GM21390 (cell line): ENCODE data around the gene GAS6.

ENCODE experiments used
- ATAC-seq: cut with Tn5 transposase; IDR thresholded peaks from one replicate; pipeline ENCODE4 v1.9.1; 2021; ENCODE audit not compliant: unreplicated experiment

The GAS6 gene

DNA sequence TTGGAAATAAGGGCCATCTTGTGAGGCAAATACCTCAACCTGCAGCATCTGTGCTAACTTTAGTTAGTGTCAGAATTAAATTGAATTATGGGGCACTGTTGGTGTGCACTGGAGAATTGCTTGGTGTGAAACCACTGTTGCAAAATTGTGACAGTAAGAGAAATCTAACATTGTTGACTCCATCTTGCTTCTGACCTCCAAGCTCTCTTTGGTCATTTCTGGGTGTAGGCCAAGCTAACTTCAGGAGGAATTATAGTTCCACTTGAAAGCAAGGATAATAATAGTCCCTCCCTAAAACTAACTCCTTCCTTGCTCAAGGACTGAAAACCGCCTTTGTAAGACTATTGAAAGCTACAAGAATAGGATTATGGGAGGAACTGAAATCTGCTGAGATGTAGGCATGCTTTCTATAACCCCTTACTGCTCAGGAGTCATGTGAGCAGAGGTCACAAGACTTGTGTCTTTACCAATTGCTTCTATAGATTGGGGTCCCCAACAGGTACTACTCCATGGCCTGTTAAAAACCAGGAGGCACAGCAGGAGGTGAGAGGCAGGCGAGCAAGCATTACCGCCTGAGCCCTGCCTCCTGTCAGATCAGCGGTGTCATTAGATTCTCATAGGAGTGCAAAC, 24.9 kb upstream of the GAS6 start:
- no peak for ATAC-seq

DNA sequence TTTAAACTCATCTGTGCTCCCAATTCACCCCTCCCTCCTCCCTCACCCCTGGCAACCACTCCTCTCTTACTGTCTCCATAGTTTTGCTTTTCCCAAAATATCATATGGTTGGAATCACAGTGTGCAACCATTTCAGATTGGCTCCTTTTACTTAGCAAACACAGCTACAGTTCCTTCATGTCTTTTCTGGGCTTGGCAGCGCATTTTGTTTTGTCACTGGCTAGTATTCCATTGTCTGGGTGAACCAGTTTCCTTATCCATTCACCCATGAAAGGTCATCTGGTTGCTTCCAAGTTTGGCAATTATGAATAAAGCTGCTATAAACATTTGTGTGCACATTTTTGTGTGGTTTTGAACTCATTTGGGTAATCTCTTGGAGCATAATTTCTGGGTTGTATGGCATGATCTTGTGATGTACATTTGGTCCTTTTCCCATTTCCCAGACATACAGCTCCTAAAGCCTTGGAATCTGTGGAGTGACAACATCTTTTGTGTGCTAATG, 23.9 kb upstream of the GAS6 start:
- no peak for ATAC-seq

DNA sequence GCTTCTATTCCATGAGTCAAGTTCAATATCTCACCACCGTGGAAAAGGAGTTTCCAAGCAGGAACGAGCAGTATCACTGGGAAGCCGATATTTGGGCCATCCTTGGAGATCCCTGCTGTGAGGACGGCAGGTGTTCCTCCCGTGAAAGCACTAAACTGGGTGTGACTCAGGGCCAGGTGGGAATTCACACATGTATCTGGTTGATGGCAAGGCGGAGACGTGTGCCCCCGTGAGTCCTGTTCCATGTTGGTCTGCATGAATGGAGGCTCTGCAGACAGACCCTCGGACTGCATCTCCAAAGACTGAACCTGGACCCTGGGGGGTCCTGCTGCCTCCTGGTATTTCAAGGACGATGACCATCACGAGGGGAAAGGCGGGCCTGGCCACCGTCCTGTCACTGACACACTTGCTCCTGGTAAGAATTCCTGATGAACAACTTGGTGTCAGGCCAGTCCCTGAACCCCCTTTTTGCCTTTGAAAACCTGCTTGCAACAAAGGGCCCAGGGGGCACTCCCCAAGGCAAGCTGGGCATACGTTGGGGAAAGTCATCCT, 22.8 kb upstream of the GAS6 start:
- no peak for ATAC-seq

DNA sequence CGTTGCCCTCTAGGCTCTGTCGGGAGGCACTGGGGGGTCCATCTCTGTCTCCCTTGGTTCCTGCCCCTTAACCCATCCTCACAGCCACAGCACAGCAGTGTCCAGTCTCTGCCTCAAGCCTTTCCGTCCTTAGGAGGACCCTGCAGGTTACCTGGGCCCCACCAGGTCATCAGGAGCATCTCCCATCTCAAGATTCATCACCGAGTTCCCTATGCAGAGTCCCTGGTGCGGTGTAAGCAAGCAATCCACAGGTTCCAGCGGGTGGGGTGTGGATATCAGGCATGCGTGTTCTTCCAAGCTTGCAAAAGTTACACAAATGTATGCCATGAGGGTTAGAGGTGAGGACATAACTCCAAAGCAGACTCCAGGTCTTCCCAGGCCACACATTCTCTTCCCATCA, 20.9 kb upstream of the GAS6 start:
- no peak for ATAC-seq

DNA sequence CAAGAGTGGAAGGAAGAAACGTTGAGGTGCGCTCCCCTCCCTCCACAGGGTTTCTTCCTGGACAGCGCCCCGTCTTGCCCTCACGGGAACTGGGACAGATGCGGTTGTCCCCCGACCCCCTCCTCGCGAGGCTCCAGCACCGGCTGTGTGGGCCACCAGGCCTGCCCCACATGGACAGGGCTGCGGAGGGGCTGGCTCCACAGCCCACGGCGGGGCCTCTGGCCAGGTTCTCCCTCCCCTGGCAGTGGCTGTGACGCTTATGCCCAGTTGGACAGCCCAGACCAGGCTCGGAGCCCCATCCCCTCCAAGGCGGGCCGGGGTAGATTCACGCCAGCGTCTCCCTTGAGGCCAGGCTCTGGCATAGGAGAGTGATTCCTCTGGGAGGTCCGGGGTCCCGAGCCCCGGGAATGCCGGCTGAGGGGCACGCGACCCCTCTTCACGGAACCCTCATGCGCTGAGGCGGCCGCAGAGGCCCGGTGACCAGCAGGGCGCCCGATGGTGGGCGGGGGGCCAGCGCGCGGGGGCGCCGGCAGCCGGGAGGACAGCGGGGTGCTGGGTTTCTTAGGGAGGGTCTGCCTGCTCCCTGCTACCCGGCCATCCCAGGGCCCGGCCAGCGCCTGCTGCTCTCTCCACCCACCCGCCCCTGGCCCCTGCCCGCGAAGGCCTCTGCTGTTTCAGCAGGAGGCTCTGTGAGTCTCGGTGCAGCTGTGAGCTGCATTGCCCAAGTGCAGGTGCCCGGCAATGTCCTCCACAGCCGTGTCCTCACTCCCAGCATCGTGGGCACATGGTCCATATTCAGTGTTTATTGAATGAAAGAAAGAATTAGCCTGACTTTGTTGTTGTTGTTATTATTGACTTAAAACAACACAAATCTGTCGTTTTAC, 20.3 kb upstream of the GAS6 start:
- ATAC-seq = no peak

DNA sequence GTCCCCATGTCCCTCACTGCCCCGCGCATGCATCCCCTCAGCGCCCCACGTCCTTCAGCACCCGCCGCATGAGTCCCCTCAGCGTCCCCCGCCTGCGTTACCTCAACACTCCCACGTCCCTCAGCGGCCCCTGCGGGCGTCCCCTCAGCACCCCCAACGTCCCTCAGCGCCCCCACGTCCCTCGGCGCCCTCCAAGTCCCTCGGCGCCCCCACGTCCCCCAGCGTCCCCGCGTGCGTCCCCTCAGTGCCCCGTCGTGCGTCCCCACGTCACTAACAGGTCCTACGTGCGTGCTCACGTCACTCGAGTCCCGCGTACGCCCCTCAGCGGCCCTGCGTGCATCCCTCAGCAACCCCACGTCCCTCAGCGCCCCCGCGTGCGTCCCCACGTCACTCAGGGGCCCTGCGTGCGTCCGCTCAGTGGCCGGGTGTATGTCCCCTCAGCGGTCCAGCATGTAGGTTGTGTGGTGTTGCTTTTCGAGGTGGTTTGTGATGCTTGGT, 19.5 kb upstream of the GAS6 start:
- ATAC-seq = no peak

DNA sequence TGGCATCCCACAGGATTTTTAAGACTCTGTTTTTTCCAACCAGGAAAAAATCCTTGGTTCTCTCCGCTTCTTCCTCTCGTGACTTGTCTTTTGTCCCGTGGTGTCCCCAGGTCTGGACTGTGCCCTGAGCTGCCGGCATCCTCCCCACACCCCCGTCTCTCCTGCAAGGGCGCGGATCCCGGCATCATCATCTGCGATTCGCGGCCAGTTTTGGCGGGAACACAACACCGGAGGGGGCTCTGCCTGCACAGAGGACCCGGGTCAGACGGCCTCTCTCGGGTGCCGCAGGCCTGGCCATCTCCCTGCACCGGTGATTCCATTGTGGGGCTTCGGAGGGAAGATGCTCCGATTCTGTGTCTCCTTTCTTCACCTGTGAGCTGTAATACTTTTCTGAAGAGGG, 18.8 kb upstream of the GAS6 start:
- no peak for ATAC-seq

DNA sequence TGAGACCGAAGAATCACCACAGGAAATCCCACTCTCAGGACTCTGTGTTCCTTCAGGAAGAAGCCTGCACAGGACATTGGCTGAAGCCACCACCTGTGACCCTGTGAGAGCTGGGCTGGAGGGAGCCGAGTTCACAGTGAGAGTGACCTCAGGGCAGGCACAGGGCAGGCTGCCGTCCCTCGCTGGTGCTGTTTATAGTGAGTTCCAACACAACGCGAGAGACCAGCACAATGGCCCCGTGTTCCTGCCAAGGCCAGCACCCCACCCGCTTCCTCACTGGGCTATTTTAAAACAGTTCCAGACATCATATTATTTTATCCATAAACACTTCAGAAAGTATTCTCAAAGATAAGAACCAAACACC, 18.4 kb upstream of the GAS6 start:
- no peak for ATAC-seq

DNA sequence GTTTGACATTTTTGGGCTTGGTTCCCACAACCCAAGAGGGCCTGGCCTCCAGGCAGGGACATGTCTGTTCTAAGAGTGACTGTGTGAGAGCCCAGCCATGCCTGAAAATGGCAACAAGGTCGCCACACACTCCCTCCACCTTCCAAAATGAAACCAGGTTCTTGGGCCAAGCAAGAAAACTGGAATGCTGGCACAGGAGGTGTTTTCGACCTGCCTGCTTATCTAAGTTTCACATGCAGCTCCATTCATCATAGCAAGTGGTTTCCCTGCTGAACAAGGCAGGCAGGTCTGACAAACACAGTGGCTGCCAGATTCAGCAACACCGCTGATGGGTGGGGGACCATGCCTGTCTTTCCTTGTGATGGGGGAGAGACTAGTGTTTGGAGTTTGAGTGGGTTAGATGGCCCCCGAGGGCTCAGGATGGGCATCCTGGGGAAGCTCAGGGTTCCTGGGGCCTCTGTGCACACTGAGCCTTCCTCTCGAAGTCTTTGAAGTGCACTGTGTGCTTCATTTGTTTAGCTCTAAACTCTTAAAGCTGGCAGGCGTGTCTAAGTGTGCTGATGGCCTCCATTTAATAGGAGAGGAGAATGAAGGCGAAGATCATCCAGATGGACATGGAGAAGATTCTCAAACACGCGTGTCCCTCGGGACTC, 17.9 kb upstream of the GAS6 start:
- ATAC-seq = no peak

DNA sequence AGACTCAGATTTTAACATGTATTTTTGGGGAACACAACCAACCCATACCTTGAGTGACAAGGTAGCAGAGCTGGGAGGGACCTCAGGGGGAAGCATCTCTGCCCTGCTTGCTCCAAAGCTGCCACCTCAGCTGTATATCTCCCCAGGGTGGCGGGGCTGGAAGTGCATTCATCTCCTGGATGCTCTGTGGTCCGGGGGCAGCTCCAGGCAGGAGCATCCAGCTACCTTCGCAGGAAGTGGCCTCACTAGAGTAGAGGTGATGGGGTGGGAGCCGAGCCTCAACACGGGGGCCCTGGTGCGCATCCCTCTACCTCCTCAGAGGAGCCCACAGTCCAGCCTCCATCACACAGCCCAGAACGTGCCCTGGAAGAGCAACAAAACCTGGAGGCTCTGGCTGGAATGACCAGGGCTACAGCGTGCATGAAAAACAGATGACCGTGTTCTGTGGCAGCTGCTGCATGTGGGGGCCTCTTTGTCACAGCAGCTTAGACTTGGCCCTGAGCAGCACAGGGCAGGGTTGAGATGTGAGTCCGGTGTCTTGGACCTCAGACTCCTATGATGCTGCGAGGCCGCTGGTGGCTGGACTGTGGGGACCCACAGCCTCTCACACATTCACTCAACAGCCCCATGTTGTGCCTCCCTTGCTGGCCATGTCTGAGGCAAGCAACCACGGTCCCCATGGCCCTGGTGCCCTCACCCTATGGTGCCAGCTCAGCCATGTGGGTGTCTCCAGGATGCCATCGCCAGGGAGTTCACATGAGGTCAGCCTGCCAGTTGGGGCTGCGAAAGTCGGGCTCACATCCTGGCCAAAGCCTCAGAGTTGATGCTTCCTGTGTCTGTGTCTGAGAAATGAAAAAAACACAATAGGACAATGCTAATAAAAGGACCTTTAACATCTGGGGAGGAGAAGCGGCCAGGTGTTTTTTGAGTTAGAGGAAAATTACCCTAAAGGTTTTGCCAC, 17.1 kb upstream of the GAS6 start:
- ATAC-seq = no peak

DNA sequence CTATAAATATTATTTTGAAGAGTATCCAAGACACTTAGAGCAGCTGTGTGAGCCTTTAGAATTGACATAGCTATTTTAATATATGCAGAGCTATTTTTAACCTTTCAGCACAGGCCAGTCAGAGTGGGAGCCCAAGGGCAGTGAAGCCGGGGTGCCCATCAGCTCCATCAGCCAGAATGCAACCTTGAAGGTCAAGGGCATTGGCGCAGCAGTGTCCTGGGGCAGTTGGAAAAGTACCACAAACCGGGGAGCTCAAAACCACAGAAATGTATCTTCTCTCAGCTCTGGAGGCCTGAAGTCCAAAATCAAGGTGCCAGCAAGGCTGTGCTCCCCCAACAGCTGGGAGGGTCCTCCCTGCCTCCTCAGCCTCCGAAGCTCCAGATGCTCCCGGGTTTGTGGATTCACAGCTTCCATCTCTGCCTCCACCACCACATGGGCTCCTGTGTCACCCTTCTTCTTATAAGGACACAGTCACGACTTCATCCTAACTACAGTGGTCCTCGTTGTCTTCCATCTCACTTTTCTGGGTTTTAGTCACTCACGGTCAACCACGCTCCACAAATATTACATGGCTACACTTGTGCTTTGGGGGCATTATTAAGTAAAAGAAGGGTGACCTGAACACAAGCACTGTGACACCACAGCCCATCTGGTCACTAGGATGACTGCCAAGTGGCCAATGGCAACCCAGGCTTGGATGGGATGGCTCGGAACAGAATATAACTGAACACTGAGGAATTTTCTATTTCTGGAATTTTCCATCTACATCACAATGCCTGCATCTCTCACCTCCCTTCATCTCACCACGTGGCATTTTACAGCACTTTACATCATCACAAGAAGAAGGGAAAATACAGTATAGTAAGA, 15.9 kb upstream of the GAS6 start:
- no peak for ATAC-seq

DNA sequence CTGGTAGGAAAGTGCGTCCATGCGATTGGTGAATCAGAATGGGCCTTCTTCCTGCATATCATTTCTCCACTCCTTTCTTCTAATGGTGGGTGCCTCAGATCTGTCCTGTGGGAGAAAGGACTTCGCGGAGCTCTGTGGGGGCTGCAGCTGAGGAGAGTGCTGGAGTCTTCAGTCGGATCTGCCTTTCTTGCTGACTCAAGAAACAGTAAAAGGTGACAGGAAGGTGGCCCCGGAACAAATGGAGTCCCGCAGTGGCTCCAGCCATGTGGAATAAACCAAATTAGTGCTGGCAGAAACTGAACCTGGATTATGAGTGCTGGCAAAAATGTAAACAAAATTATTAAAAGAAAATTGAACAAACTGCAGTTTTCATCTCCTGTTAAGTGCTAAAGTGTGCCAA, 15.1 kb upstream of the GAS6 start:
- no peak for ATAC-seq

DNA sequence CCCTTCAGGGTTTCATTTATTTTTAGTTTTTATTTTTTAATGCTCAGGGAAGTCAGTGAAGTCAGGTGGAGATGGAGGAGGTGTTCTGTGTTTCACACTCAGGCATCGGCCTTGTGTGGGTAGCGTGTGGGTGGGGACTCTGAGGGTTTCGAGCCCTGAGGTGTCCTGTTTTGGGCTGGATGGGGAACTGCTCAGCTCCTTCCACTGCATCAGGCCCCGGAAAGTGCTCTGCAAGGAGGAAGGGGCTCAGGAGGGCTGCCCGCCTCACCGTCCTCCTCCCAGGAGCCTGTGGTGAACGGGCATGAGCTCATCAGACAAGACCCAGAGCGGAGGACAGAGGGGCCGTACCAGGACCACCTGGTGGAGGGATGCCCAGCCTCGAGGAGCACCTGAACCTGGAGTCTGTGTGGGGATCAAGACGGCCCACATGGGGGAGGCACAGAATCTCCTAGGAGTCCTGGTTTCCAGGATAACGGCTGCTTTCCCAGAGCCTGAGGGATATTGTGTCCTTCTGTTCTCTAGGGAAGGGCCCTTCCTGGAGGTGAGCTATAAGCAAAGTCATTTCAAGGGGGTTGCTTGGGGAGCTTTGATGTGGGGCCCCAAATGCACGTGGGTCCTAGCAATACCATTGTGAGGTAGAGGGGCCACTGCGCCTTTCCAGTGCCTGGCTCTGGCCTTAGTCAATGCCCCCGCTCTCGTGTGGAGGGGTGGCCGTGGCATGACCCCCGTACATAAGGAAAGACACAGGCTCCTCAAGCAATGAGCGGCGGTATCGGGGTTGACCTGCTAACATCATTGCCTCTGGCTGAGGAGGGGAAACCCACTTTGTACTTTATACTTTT, 13.5 kb upstream of the GAS6 start:
- no peak for ATAC-seq

DNA sequence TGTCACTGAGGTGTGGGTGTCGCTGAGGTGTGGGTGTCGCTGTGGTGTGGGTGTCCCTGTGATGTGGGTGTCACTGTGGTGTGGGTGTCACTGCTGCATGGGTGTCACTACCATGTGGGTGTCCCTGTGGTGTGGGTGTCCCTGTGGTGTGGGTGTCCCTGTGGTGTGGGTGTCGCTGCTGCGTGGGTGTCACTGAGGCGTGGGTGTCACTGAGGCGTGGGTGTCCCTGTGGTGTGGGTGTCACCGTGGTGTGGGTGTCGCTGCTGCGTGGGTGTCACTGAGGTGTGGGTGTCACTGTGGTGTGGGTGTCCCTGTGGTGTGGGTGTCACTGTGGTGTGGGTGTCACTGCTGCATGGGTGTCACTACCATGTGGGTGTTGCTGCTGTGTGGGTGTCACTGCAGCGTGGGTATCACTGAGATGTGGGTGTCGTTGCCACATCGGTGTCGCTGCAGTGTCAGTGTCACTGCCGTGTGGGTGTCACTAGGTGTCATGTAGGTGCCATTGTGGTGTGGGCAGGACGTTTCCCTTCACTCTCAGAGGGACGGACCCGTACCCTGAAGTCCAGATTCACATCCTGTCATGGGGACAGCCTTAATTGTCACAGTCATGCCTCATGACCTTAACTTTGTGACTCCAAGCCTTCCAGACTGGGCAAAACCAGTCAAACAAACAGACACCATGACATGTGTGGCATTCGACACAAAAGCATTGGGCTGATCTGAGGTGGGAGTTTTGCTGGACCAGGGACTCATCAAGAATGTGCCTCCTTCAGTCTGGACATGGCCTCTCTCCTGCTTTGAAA, 12.7 kb upstream of the GAS6 start:
- ATAC-seq = no peak

DNA sequence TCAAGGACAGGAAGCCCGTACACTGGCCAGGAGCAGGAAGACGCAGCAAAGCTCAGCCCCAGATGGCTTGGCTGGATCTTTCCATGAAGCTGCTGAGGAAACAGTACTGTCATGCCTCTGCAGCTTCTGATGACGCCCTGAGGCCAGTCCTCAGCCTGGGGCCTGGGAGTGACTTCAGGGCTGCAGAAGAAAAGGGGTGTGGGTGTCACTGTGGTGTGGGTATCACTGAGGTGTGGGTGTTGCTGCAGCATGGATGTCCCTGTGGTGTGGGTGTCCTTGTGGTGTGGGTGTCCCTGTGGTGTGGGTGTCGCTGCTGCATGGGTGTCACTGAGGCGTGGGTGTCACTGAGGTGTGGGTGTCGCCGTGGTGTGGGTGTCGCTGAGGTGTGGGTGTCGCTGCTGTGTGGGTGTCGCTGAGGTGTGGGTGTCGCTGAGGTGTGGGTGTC, 12.0 kb upstream of the GAS6 start:
- no peak for ATAC-seq

DNA sequence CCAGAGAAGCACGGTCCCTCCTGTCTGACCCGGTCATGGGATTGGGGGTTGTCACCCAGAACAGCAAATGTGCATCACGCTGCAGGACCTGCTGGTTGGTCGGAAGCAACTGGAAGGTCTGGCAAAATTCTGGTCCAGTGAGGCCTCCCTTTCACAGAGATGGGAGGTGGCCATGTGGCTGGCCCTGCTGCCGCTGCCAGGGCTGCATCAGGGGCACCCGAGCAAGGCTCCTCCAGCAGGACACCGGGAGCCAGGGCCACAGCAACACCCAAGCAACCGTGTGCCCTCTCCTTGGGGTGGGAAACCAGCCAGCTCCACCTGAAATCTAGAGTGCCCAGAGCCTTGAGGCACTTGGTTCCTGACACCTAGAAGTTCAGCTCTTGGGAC, 11.5 kb upstream of the GAS6 start:
- no peak for ATAC-seq

DNA sequence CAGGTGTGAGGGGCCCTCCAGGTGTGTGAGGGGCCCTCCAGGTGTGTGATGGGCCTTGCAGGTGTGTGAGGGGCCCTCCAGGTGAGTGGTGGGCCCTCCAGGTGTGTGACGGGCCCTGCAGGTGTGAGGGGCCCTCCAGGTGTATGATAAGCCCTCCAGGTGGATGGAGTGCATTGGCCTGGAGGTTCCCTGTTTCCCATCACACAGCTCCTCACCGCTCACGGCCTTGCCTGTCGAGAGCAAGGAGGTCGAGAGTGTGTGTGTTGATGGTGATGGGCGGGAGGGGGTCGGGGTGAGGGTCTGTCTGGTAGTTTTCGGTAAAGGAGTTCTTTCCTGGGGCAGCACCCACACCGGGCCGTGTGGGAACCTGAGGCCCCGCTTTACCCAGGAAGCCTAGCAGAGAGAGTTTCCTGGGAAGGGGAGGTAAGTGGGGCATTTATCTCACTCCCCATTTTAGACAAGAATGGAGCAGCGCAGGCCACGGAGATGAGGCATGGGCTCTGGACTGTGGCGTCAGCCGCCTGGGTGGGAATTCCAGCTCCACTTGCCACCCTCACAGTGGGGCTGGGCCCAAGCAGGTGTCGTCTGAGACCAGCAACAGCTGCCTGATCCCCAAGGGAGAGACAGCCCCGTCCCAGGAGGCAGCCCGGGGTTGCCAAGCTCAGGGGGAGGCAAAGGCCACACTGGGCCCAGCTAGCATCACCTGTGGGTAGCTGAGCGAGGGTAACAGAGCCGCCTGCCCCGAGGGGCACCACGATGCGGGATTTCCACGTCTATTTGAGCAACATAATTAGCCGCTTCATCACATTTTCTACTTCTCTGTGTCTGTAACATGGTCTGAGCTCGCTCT, 10.9 kb upstream of the GAS6 start:
- ATAC-seq = no peak
